ENCODE measurements around the gene NEU2. TPM values are rescaled to one million over a fixed set of nuclear protein-coding genes. Genes with fewer than 3 reads are reported as not detected.

NEU2 gene
- total RNA-seq, 1 donor from 2014 or later: not detected

- TF ChIP-seq CTCF (IDR thresholded peaks at IDR 0.05): no peak
Observed at GRCh38 chr2:233007270-233007669, 25.2 kb upstream of the NEU2 start.

GRCh38 chr2:233007739-233008138 is 24.7 kb upstream of the NEU2 start:
- no peak overlapping the region for H3K4me3 ChIP-seq
- intact Hi-C loops (cut with DNase I): no loop called here

More at GRCh38 chr2:233007270-233007669, 25.2 kb upstream of the NEU2 start:
- H3K36me3 ChIP-seq: no peaks in the 10 kb centered on the region
- ATAC-seq: no peak
- intact Hi-C loops (cut with DNase I): no loop called here
- no peaks in the 10 kb centered on the region for H3K9me3 ChIP-seq
- DNase-seq: no peak
- H3K27ac ChIP-seq: no peak overlapping the region
- H3K4me3 ChIP-seq: no peak overlapping the region
- H3K27me3 ChIP-seq (ENCODE audit: low read depth): no peaks in the 10 kb centered on the region
- H3K4me1 ChIP-seq: peaks cover 5% of the 10 kb centered on the region

GRCh38 chr2:233009661-233010060 is 22.8 kb upstream of the NEU2 start:
- H3K4me1 ChIP-seq: peaks cover 9% of the 10 kb centered on the region
- TF ChIP-seq CTCF (IDR thresholded peaks at IDR 0.05): no peak
- H3K36me3 ChIP-seq: no peaks in the 10 kb centered on the region
- H3K9me3 ChIP-seq: no peaks in the 10 kb centered on the region
- no peaks in the 10 kb centered on the region for H3K27me3 ChIP-seq (ENCODE audit: low read depth)
- H3K4me3 ChIP-seq: no peak overlapping the region
- DNase-seq (no peak), ATAC-seq (no peak)
- intact Hi-C loops (cut with DNase I): no loop called here
- no peak overlapping the region for H3K27ac ChIP-seq

More at GRCh38 chr2:233007739-233008138, 24.7 kb upstream of the NEU2 start:
- no peaks in the 10 kb centered on the region for H3K27me3 ChIP-seq (ENCODE audit: low read depth)
- no peaks in the 10 kb centered on the region for H3K36me3 ChIP-seq
- H3K4me1 ChIP-seq: peaks cover 9% of the 10 kb centered on the region
- ATAC-seq: no peak
- no peaks in the 10 kb centered on the region for H3K9me3 ChIP-seq
- TF ChIP-seq CTCF (IDR thresholded peaks at IDR 0.05): no peak
- no peak overlapping the region for H3K27ac ChIP-seq
- no peak for DNase-seq

- no peaks in the 10 kb centered on the region for H3K27me3 ChIP-seq (ENCODE audit: low read depth)
- DNase-seq (no peak), ATAC-seq (no peak)
- H3K4me1 ChIP-seq: peaks cover 9% of the 10 kb centered on the region
- no peaks in the 10 kb centered on the region for H3K36me3 ChIP-seq
- no peak for TF ChIP-seq CTCF (IDR thresholded peaks at IDR 0.05)
- H3K9me3 ChIP-seq: no peaks in the 10 kb centered on the region
- H3K4me3 ChIP-seq: no peak overlapping the region
- intact Hi-C loops (cut with DNase I): no loop called here
- no peak overlapping the region for H3K27ac ChIP-seq
Observed at GRCh38 chr2:233010569-233011267, 21.8 kb upstream of the NEU2 start.

- DNase-seq (no peak), ATAC-seq (no peak)
- intact Hi-C loops (cut with DNase I): no loop called here
- no peak overlapping the region for H3K27ac ChIP-seq
- no peaks in the 10 kb centered on the region for H3K36me3 ChIP-seq
- no peaks in the 10 kb centered on the region for H3K9me3 ChIP-seq
- H3K27me3 ChIP-seq (ENCODE audit: low read depth): no peaks in the 10 kb centered on the region
- H3K4me1 ChIP-seq: peaks cover 9% of the 10 kb centered on the region
- no peak overlapping the region for H3K4me3 ChIP-seq
- no peak for TF ChIP-seq CTCF (IDR thresholded peaks at IDR 0.05)
Observed at GRCh38 chr2:233011268-233011650, 21.2 kb upstream of the NEU2 start.
